ENCODE results near the gene SRSF12.

SRSF12 gene

DNA sequence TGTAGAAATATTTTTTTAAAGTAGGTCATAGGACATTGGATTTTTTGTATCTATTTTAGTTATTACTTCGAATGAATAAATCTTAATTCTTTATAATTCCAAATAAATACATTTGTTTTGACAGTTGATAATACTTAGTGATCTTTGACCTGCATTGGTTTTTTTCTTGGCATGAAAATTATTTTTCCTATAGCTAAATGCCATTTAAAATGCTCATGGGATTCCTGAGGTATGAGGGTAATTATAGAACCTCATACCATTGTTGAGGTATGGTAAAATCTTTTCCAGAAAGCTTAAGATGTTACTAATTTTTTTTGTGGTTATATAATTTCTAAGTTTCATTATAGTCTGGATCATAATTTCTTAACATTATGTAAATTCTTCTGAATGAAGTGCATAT lies 36.3 kb upstream of the SRSF12 start:
- CTCF ChIA-PET: no interaction called here
- no peak for DNase-seq (ENCODE audit: extremely low spot score)
- TF ChIP-seq FOXA1 (IDR thresholded peaks at IDR 0.05) (no peak), ZNF384 (IDR thresholded peaks at IDR 0.05) (no peak), L3MBTL2 (conservative IDR thresholded peaks at IDR 0.05) (no peak), ELF4 (IDR thresholded peaks at IDR 0.05) (no peak), TARDBP (IDR thresholded peaks at IDR 0.05) (no peak), NFRKB (IDR thresholded peaks at IDR 0.05) (no peak), SUZ12 (IDR thresholded peaks at IDR 0.05) (no peak), FOXM1 (IDR thresholded peaks at IDR 0.05; ENCODE audit: borderline replicate concordance) (no peak), LEF1 (IDR thresholded peaks at IDR 0.05; ENCODE audit: borderline replicate concordance) (no peak), FOXK2 (IDR thresholded peaks at IDR 0.05) (no peak), BHLHE40 (IDR thresholded peaks at IDR 0.05; ENCODE audit: borderline replicate concordance) (no peak), CTBP1 (IDR thresholded peaks at IDR 0.05; ENCODE audit: borderline replicate concordance) (no peak), ARNT (IDR thresholded peaks at IDR 0.05) (no peak), HDGF (IDR thresholded peaks at IDR 0.05; ENCODE audit: borderline replicate concordance) (no peak), SP1 (IDR thresholded peaks at IDR 0.05) (no peak)
- TF ChIP-seq, protein P1, sequence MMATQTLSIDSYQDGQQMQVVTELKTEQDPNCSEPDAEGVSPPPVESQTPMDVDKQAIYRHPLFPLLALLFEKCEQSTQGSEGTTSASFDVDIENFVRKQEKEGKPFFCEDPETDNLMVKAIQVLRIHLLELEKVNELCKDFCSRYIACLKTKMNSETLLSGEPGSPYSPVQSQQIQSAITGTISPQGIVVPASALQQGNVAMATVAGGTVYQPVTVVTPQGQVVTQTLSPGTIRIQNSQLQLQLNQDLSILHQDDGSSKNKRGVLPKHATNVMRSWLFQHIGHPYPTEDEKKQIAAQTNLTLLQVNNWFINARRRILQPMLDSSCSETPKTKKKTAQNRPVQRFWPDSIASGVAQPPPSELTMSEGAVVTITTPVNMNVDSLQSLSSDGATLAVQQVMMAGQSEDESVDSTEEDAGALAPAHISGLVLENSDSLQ (IDR thresholded peaks at IDR 0.05): no peak
- POLR2A ChIA-PET: interaction anchor here (1.3 kb wide), 1 partner anchor 8 kb away, joined by 6 read pairs; the partner anchor contains the start of gene PM20D2

DNA sequence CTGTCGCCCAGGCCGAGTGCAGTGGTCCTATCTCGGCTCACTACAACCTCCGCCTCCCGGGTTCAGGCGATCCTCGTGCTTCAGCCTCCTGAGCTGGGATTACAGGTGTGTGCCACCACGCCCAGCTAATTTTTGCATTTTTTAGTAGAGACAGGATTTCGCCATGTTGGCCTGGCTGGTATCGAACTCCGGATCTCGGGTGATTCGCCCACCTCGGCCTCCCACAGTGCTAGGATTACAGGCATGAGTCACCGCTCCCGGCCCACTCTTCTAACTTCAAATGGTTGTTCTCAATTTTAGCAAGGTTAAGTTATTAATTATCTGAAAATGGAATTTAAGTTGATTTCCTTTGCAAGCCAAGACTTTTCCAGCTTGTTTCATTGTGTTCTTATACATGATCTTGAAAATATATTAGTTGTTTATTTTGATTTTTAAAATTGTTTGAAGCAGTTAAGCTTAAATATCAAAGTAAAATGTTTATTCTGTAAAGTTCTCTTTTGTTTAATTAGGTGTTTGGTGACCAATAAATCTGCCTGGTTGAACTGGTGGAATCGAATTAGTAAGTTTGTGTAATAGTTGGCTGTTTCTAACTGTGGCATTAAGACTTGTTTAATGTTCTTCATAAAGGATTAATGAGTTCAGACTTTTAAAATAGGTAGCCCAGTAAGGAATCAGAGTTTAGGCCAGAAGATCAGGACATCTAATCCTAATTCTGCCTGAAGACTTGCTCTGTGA lies 30.3 kb upstream of the SRSF12 start:
- TF ChIP-seq FOXA1 (IDR thresholded peaks at IDR 0.05) (no peak), LEF1 (IDR thresholded peaks at IDR 0.05; ENCODE audit: borderline replicate concordance) (no peak), CTBP1 (IDR thresholded peaks at IDR 0.05; ENCODE audit: borderline replicate concordance) (no peak), FOXK2 (IDR thresholded peaks at IDR 0.05) (no peak), SUZ12 (IDR thresholded peaks at IDR 0.05) (no peak), HDGF (IDR thresholded peaks at IDR 0.05; ENCODE audit: borderline replicate concordance) (no peak), L3MBTL2 (conservative IDR thresholded peaks at IDR 0.05) (no peak)
- ChIA-PET CTCF (interaction anchor here (1.0 kb wide), 1 partner anchor 93 kb away, joined by 3 read pairs; no protein-coding TSS in a partner anchor), POLR2A (no interaction called here)
- no peak for DNase-seq (ENCODE audit: extremely low spot score)

DNA sequence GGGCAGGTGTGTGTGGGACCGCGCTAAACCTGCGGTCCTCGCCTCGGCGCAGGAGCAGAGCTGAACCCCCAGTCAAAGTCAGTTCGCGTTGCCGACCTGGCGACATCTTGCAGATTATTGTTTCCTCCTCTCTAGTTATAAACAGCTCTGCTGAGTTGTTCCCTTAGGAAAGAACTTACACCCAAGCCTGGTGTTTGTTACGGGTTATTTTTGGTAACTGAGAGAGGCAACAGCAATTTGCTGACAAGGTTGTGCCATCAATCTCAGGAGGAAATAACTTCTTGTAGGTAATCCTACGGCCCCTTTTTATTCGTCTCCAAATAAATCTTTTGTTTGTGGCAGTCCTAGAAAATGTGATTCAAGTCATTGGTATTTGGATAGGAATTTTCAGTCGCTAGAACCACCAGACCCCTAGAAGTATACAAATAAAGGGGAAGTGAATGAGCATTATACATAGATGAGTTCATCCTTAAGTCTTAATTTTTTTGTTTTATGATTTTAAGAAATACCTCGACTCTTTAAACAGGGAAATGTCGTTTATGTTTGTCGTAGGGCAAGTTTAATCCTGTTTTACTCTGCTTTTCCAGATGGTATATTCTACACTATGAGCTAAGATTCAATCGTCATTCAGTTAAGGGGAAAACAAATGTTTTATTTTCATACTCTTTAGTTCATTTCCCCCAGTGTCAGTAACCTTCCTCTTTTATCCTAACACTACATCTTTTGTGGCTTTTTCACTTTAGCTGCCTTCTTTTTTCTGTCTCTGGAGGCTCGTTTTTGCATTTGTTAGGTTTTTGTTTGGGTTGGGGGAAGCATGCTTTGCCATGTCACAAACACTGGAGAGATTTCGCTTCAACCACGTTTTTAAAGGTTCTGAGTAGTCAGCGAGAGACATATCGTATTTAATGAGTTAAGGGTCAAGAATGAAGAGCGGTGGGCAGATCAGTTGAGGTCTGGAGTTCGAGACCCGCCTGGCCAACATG lies 29.1 kb upstream of the SRSF12 start:
- POLR2A ChIA-PET: interaction anchor here (0.7 to 5.3 kb wide), 15 partner anchors 8 to 206 kb away, joined by 3 to 46 read pairs (median 4); partner anchors contain the start of genes PNRC1, RNGTT, SRSF12 and UBE2J1
- DNase-seq (ENCODE audit: extremely low spot score): peak; percentile 39
- CTCF ChIA-PET: interaction anchor here (0.6 kb wide), 1 partner anchor 8 kb away, joined by 3 read pairs; no protein-coding TSS in a partner anchor
- TF ChIP-seq, protein P1 (IDR thresholded peaks at IDR 0.05): peak; percentile 72
- no peak for TF ChIP-seq FOXM1 (IDR thresholded peaks at IDR 0.05; ENCODE audit: borderline replicate concordance)

DNA sequence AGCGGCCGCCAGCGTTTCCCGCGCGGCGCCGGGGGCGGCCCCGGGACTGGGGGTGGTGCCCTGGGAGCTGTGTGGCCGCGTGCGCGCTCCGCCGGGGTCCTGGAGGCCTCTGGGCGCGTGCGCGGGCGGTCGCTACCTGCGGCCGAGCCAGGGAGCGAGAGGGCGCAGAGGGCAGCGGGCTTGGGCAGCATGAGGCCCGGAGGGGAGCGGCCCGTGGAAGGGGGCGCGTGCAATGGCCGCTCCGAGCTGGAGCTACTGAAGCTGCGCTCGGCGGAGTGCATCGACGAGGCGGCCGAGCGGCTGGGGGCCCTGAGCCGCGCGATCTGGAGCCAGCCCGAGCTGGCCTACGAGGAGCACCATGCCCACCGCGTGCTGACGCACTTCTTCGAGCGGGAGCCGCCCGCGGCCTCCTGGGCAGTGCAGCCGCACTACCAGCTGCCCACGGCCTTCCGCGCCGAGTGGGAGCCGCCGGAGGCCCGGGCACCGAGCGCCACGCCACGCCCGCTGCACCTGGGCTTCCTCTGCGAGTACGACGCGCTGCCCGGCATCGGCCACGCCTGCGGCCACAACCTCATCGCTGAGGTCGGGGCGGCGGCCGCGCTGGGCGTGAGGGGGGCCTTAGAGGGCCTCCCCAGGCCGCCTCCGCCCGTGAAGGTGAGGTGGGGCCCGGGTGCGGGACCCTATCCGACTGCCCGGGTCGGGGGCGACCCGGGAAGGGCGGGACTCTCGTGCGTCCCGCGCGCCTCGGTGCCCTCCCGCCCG lies 28.3 kb upstream of the SRSF12 start, which contains the start of gene PM20D2:
Gene PM20D2, plus strand, starts transcription at position 100 of the 762 bp plus-strand sequence. Its CDS starts 90 bp downstream, at position 190.
- no peak for TF ChIP-seq ZNF384 (IDR thresholded peaks at IDR 0.05)
- TF ChIP-seq L3MBTL2 (conservative IDR thresholded peaks at IDR 0.05): peak; percentile 80
- 0 out of 2 replicates have a peak, but pooled peaks have one; percentile 30 for TF ChIP-seq ARNT (IDR thresholded peaks at IDR 0.05)
- ChIA-PET POLR2A (interaction anchor here (0.7 to 5.3 kb wide), 20 partner anchors 8 to 207 kb away, joined by 3 to 46 read pairs (median 4); partner anchors contain the start of genes PNRC1, RNGTT, SRSF12 and UBE2J1), CTCF (interaction anchor here (0.8 to 1.8 kb wide), 4 partner anchors 16 to 163 kb away, joined by 3 to 7 read pairs (median 3); no protein-coding TSS in a partner anchor)
- peak; percentile 72 for DNase-seq (ENCODE audit: extremely low spot score)

DNA sequence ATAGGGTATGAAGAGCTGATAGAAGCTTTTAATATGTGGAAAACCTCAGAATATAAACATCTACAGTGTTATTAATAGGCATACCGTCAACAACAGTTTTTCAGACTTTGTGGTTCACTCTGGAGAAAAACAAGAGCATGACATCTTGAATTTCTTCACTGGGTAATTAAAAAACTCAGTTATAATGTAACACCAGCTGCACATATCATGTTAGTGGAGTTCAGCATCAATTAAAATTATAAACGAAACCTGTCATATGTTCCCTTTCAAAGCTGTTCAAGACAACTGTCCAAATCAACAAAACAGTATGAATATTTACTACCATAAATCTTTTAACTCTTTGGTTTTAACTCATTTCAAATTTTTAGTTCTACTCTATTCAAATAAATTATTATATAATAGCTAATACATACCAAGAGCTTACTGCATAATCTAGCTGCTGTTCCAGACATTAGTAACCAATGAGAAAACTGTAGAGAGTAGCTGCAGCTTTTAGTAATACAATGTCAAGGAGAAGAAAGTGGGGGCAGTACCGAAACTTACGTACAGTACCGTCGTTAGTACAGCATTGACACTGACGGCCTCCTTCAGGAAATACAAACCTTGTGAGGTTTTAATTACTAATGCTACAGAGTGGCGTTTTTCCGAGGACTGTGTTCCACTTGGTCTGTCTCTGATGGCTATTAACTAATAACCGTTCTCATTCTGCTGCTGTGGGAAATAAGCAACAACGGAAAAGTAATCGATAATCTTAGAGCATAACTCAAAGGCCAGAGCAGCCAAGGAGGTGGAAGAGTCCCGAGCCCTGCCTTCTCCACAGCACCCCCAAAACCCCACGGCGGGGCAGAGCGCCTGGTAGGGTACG lies 27.5 kb upstream of the SRSF12 start:
- TF ChIP-seq ELF4 (IDR thresholded peaks at IDR 0.05): no peak
- no peak for TF ChIP-seq HDGF (IDR thresholded peaks at IDR 0.05; ENCODE audit: borderline replicate concordance)
- TF ChIP-seq FOXM1 (IDR thresholded peaks at IDR 0.05; ENCODE audit: borderline replicate concordance): no peak
- no peak for TF ChIP-seq CTBP1 (IDR thresholded peaks at IDR 0.05; ENCODE audit: borderline replicate concordance)
- TF ChIP-seq L3MBTL2 (conservative IDR thresholded peaks at IDR 0.05): no peak
- no peak for TF ChIP-seq LEF1 (IDR thresholded peaks at IDR 0.05; ENCODE audit: borderline replicate concordance)
- no peak for TF ChIP-seq BHLHE40 (IDR thresholded peaks at IDR 0.05; ENCODE audit: borderline replicate concordance)
- no peak for TF ChIP-seq FOXA1 (IDR thresholded peaks at IDR 0.05)
- no peak for TF ChIP-seq NFRKB (IDR thresholded peaks at IDR 0.05)
- TF ChIP-seq ARNT (IDR thresholded peaks at IDR 0.05): no peak
- no peak for TF ChIP-seq TARDBP (IDR thresholded peaks at IDR 0.05)
- no peak for TF ChIP-seq ZNF384 (IDR thresholded peaks at IDR 0.05)
- TF ChIP-seq, protein P1 (IDR thresholded peaks at IDR 0.05): no peak
- no peak for TF ChIP-seq FOXK2 (IDR thresholded peaks at IDR 0.05)
- ChIA-PET POLR2A (interaction anchor here (0.7 to 5.3 kb wide), 18 partner anchors 8 to 207 kb away, joined by 3 to 46 read pairs (median 4); partner anchors contain the start of genes PNRC1, SRSF12 and UBE2J1), CTCF (interaction anchor here (0.8 to 1.8 kb wide), 4 partner anchors 15 to 163 kb away, joined by 3 to 7 read pairs (median 3); no protein-coding TSS in a partner anchor)
- DNase-seq (ENCODE audit: extremely low spot score): peak; percentile 18
